Dedifferentiated amniotic fluid mesenchymal stem cell (primary cell): Measurements from ENCODE around the gene TBC1D1.

Source experiments
- DNase-seq: peaks from one replicate; pipeline ENCODE4 v3.0.0-alpha.2; 2016; ENCODE audit errors: extremely low spot score

Gene TBC1D1

GRCh38 chr4:37991623-37992410, 100.9 kb downstream of the TBC1D1 start:
- DNase-seq: no peak

- DNase-seq: no peak
Measured at GRCh38 chr4:37993806-37994205, 102.9 kb downstream of the TBC1D1 start.

- no peak for DNase-seq
Measured at GRCh38 chr4:37994569-37994968, 103.7 kb downstream of the TBC1D1 start.

- no peak for DNase-seq
Measured at GRCh38 chr4:37995299-37995821, 104.5 kb downstream of the TBC1D1 start.

GRCh38 chr4:37995981-37996775, 105.3 kb downstream of the TBC1D1 start:
- no peak for DNase-seq

- DNase-seq: no peak
Measured at GRCh38 chr4:37998226-37998625, 107.3 kb downstream of the TBC1D1 start.

- DNase-seq: no peak
Measured at GRCh38 chr4:37999000-37999716, 108.3 kb downstream of the TBC1D1 start.

- no peak for DNase-seq
Measured at GRCh38 chr4:37999965-38000364, 109.1 kb downstream of the TBC1D1 start.

- DNase-seq: no peak
Measured at GRCh38 chr4:38001927-38002326, 111.0 kb downstream of the TBC1D1 start.

GRCh38 chr4:38002451-38003071, 111.7 kb downstream of the TBC1D1 start:
- no peak for DNase-seq

GRCh38 chr4:38003102-38003501, 112.2 kb downstream of the TBC1D1 start:
- no peak for DNase-seq

- DNase-seq: no peak
Measured at GRCh38 chr4:38003628-38004027, 112.7 kb downstream of the TBC1D1 start.

- no peak for DNase-seq
Measured at GRCh38 chr4:38004062-38004461, 113.2 kb downstream of the TBC1D1 start.

GRCh38 chr4:38004887-38005286, 114.0 kb downstream of the TBC1D1 start:
- no peak for DNase-seq

- no peak for DNase-seq
Measured at GRCh38 chr4:38005637-38006036, 114.8 kb downstream of the TBC1D1 start.

- DNase-seq: no peak
Measured at GRCh38 chr4:38007645-38008044, 116.8 kb downstream of the TBC1D1 start.

GRCh38 chr4:38008571-38009021, 117.7 kb downstream of the TBC1D1 start:
- no peak for DNase-seq

- DNase-seq: no peak
Measured at GRCh38 chr4:38009421-38009820, 118.5 kb downstream of the TBC1D1 start.

GRCh38 chr4:38009949-38010348, 119.1 kb downstream of the TBC1D1 start:
- DNase-seq: no peak

GRCh38 chr4:38011511-38012162, 120.8 kb downstream of the TBC1D1 start:
- no peak for DNase-seq
